GM12801 (cell line): ENCODE results near the gene ADAP1.

ENCODE experiments used
- TF ChIP-seq, protein P1 (sequence below): IDR thresholded peaks from one replicate; pipeline ENCODE4 v1.5.1; 2011; ENCODE audit warnings: control low read depth; ENCODE audit not compliant: insufficient read length; ENCODE audit errors: extremely low read depth

ADAP1 gene

DNA sequence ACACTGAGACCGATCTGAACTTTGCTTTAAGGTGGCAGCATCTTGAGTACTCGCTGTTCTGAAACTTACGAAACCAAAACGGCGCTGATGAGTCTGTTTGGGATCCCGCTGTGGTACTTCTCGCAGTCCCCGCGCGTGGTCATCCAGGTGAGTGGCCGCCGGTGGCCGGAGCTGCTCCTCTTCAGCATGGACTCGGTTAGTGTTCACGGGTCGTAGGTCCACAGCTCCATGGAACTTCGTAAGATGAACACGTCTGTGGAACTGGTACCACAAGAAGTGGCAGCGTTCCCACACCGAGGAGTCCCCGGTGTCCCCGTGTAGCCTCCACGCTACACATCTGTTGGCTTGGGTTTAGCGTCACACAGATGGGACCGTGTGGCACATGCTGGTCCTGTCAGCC, 88.6 kb downstream of the ADAP1 start:
- TF ChIP-seq, protein P1, sequence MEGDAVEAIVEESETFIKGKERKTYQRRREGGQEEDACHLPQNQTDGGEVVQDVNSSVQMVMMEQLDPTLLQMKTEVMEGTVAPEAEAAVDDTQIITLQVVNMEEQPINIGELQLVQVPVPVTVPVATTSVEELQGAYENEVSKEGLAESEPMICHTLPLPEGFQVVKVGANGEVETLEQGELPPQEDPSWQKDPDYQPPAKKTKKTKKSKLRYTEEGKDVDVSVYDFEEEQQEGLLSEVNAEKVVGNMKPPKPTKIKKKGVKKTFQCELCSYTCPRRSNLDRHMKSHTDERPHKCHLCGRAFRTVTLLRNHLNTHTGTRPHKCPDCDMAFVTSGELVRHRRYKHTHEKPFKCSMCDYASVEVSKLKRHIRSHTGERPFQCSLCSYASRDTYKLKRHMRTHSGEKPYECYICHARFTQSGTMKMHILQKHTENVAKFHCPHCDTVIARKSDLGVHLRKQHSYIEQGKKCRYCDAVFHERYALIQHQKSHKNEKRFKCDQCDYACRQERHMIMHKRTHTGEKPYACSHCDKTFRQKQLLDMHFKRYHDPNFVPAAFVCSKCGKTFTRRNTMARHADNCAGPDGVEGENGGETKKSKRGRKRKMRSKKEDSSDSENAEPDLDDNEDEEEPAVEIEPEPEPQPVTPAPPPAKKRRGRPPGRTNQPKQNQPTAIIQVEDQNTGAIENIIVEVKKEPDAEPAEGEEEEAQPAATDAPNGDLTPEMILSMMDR, result no peak

DNA sequence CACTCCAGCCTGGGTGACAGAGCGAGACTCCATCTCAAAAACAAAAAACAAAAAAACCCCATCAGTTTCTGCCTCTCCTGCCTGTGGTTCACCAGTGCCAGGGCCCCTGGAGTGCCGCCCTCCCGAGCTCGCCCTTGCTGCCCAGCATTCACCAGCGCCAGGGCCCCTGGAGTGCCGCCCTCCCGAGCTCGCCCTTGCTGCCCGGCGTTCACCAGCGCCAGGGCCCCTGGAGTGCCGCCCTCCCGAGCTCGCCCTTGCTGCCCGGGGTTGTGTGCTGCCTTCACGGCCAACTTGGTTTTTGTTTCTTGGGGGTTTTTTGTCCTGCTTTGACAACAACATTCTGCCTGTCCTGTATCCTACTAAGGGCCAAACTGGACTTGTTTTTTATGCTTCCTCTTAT, 91.4 kb downstream of the ADAP1 start:
- TF ChIP-seq, protein P1, result no peak

DNA sequence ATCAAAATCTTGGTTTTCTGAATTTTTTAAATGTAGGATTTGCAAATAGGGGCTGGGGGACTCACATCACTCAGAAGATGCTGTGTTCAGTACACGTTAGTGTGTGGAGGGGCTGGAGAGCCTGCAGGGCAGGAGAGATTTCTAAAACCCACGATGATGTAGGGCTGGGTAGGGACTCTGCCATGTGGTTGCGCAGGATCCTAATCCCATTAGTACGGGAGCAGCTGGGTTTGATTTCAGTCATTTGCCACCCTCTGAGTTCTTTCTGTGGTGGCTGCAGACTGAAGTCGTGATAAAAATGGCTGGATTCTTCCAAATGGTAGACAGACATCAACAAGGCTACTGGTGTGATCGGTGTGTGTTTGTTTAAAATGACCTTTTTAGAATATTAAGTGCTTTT, 92.3 kb downstream of the ADAP1 start:
- TF ChIP-seq, protein P1, result no peak

DNA sequence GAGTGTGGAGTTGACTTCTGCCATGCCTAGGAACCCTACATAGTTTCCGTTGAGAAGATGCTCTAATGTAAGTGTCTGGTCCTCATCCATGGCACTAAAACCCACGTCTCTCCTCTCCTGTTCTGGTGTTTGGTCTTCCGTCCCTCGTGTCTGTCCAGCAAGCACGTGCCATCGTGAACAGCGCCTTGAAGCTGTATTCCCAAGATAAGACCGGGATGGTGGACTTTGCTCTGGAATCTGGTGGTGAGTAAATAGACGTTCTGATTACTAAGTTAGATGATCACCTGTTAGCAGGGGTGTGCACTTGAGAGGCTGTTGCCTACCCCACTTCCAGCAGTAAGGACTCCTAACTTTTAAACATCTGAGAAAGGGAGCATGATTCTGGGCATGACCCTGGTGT, 93.3 kb downstream of the ADAP1 start:
- TF ChIP-seq, protein P1, result no peak

DNA sequence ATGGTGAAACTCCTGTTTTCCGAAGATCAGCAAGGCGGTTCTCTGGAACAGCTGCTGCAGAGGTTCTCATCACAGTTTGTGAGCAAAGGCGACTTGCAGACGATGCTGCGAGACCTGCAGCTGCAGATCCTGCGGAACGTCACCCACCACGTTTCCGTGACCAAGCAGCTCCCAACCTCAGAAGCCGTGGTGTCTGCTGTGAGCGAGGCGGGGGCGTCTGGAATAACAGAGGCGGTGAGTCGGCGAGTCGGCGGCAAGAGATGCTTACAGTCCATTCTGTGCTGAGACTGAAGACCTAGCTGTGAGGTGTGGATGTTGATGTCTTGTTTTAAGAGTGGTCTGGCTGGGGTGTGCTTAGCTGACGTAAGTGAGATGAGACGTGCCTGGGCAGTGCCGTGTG, 94.3 kb downstream of the ADAP1 start:
- TF ChIP-seq, protein P1, result no peak

DNA sequence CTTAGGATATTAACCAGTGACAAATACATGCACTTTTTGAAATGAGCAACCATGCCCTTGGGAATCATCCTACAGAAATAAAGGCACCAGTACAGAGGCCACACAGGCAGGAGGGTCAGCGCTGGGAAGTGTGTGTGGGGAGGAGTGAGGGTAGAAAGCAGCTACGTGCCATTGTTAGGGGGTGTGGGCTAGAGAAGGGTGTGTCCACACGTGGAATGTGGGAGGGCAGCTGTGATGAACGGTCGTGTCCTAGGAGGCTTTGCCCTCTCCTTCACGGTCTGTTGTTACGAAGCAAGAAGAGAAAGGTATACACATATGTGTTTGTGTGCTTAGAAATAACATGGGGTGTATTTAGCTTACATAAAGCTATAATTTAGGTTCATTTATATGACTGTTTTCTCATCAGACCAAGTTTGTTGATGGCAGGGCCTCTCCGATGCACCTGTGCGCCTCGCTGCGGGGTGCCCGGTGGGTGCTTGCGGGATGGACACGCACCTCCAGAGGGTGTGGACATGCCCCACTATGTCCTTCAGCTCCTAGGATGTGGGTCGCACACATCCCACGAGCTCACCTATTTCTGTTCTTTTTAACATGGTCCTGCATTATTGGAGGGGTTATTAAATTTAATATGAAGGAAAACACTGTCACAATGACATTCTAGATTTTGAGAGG, 95.0 kb downstream of the ADAP1 start:
- TF ChIP-seq, protein P1, result no peak

DNA sequence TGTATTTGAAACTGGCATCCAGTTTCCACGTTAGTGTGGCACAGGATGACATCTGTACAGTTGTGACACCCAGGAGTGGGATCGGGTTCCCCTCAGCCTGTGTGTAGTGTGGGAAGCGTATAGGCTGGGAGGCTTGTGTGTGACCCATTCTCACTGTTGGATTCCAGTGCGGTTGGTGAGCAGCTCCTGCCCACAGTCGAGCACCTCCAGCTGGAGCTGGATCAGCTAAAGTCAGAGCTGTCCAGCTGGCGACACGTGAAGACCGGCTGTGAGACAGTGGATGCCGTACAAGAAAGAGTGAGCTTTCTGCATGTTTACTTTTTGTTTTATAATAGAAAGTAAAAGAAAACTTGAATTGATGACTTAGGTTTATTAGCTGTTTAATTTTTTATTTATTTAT, 96.8 kb downstream of the ADAP1 start:
- TF ChIP-seq, protein P1, result no peak
